HepG2 (cell line): ENCODE data around the gene PDCD10. TPM values are rescaled to one million over a fixed set of nuclear protein-coding genes. Genes with fewer than 3 reads are reported as not detected.

Source experiments
- ATF1 ChIP-seq: IDR thresholded peaks from 2 replicates; pipeline ENCODE4 v1.6.1; 2016; ENCODE audit warnings: mild to moderate bottlenecking, control low read depth
- ELF4 ChIP-seq: sonication (generic); formaldehyde crosslinking; IDR thresholded peaks from 2 replicates; pipeline ENCODE4 v1.5.0; 2020; ENCODE audit warnings: missing genetic modification reagents, mild to moderate bottlenecking, moderate library complexity, borderline replicate concordance
- FOXM1 ChIP-seq: sonication (generic); formaldehyde crosslinking; IDR thresholded peaks from 2 replicates; pipeline ENCODE4 v1.5.0; 2020; ENCODE audit warnings: missing genetic modification reagents
- HOMEZ ChIP-seq: IDR thresholded peaks from 2 replicates; pipeline ENCODE4 v1.6.1; 2016; ENCODE audit warnings: low read depth
- IRF2 ChIP-seq: IDR thresholded peaks from 2 replicates; pipeline ENCODE4 v1.6.1; 2018; ENCODE audit warnings: missing genetic modification reagents, missing compliant biosample characterization
- MYPOP ChIP-seq: sonication (generic); formaldehyde crosslinking; IDR thresholded peaks from 2 replicates; pipeline ENCODE4 v1.8.1; 2023; ENCODE audit warnings: mild to moderate bottlenecking, moderate library complexity, missing genetic modification reagents
- NFATC3 ChIP-seq: sonication (generic); formaldehyde crosslinking; IDR thresholded peaks from 2 replicates; pipeline ENCODE4 v1.5.1; 2020; ENCODE audit warnings: mild to moderate bottlenecking, missing genetic modification reagents
- RXRB ChIP-seq: IDR thresholded peaks from 2 replicates; pipeline ENCODE4 v1.6.1; 2016; ENCODE audit warnings: borderline replicate concordance, missing genetic modification reagents, missing compliant biosample characterization
- SRSF1 ChIP-seq: fragments of 200-400 bp; formaldehyde crosslinking; optimal IDR thresholded peaks from 2 replicates; pipeline ENCODE3; 2017; ENCODE audit warnings: mild to moderate bottlenecking, low read depth, low read length, moderate library complexity
- THYN1 ChIP-seq: sonication (generic); formaldehyde crosslinking; IDR thresholded peaks from 2 replicates; pipeline ENCODE4 v1.8.1; 2023; ENCODE audit warnings: low read depth, mild to moderate bottlenecking, moderate library complexity, missing genetic modification reagents, borderline replicate concordance
- ZMYM4 ChIP-seq: sonication (generic); formaldehyde crosslinking; IDR thresholded peaks from 2 replicates; pipeline ENCODE4 v1.8.1; 2023; ENCODE audit warnings: mild to moderate bottlenecking, missing genetic modification reagents
- ZNF136 ChIP-seq: sonication (generic); formaldehyde crosslinking; IDR thresholded peaks from 2 replicates; pipeline ENCODE4 v1.8.1; 2022; ENCODE audit warnings: low read depth, mild to moderate bottlenecking, moderate library complexity, missing genetic modification reagents
- ZNF24 ChIP-seq: fragments of 450-650 bp; IDR thresholded peaks from 2 replicates; pipeline ENCODE4 v1.6.1; 2017; ENCODE audit warnings: antibody characterized with exemption, mild to moderate bottlenecking
- ZNF253 ChIP-seq: sonication (generic); formaldehyde crosslinking; IDR thresholded peaks from 2 replicates; pipeline ENCODE4 v1.8.0; 2022; ENCODE audit warnings: mild to moderate bottlenecking, missing genetic modification reagents, borderline replicate concordance
- ZNF263 ChIP-seq: sonication (generic); formaldehyde crosslinking; IDR thresholded peaks from 2 replicates; pipeline ENCODE4 v1.4.0; 2020; ENCODE audit warnings: missing genetic modification reagents
- ZNF292 ChIP-seq: sonication (generic); formaldehyde crosslinking; IDR thresholded peaks from 2 replicates; pipeline ENCODE4 v1.8.1; 2022; ENCODE audit warnings: mild to moderate bottlenecking, low read depth, missing genetic modification reagents, borderline replicate concordance
- ZNF468 ChIP-seq: sonication (generic); formaldehyde crosslinking; IDR thresholded peaks from 2 replicates; pipeline ENCODE4 v1.8.0; 2022; ENCODE audit warnings: mild to moderate bottlenecking, moderate library complexity, missing genetic modification reagents
- ZNF749 ChIP-seq: sonication (generic); formaldehyde crosslinking; IDR thresholded peaks from 2 replicates; pipeline ENCODE4 v1.8.0; 2022; ENCODE audit warnings: mild to moderate bottlenecking, missing genetic modification reagents, moderate library complexity, borderline replicate concordance
- polyA plus RNA-seq, 8 experiments: library from polyadenylated mRNA; depleted of rRNA in 3 of 8; stranded (reverse) in 7 of 8; unstranded in 1 of 8; fragments of >200 nt; fragmentation: Illumina TruSeq in 4 of 8; extraction: Trizol in 4 of 8; gene quantifications; 2 replicates each; pipeline versions ENCODE4 v1.2.1 to v1.2.3, GENCODE V29; 2011 to 2016; ENCODE audit warnings: low read depth in 4 of 8, missing spikeins in 1 of 8, mixed read lengths in 1 of 8; ENCODE audit not compliant: insufficient read depth in 1 of 8
- total RNA-seq, 5 experiments: library from RNA; depleted of rRNA; stranded (reverse); fragments of >200 nt; fragmentation: Illumina TruSeq; extraction: Trizol; gene quantifications; 2 replicates each; pipeline ENCODE4 v1.2.3, GENCODE V29; 2016; ENCODE audit warnings: low read depth in 1 of 5
- TF ChIP-seq, protein P1 (sequence below): sonication (generic); formaldehyde crosslinking; IDR thresholded peaks from 2 replicates; pipeline ENCODE4 v1.4.0; 2020; ENCODE audit warnings: missing genetic modification reagents; ENCODE audit errors: not compliant biosample characterization
- TF ChIP-seq, protein P2 (sequence below): sonication (generic); formaldehyde crosslinking; IDR thresholded peaks from 2 replicates; pipeline ENCODE4 v1.8.0; 2022; ENCODE audit warnings: missing genetic modification reagents, mild to moderate bottlenecking, moderate library complexity, borderline replicate concordance
- TF ChIP-seq, protein P3 (sequence below): fragments of 450-650 bp; IDR thresholded peaks from 2 replicates; pipeline ENCODE4 v1.6.1; 2017

PDCD10 gene
- total and polyA plus RNA-seq, 2 of the 13 experiments (the other 11 are each of a cell fraction or from before 2014, with no cell fraction given), result 48.5 to 53.9 TPM

DNA sequence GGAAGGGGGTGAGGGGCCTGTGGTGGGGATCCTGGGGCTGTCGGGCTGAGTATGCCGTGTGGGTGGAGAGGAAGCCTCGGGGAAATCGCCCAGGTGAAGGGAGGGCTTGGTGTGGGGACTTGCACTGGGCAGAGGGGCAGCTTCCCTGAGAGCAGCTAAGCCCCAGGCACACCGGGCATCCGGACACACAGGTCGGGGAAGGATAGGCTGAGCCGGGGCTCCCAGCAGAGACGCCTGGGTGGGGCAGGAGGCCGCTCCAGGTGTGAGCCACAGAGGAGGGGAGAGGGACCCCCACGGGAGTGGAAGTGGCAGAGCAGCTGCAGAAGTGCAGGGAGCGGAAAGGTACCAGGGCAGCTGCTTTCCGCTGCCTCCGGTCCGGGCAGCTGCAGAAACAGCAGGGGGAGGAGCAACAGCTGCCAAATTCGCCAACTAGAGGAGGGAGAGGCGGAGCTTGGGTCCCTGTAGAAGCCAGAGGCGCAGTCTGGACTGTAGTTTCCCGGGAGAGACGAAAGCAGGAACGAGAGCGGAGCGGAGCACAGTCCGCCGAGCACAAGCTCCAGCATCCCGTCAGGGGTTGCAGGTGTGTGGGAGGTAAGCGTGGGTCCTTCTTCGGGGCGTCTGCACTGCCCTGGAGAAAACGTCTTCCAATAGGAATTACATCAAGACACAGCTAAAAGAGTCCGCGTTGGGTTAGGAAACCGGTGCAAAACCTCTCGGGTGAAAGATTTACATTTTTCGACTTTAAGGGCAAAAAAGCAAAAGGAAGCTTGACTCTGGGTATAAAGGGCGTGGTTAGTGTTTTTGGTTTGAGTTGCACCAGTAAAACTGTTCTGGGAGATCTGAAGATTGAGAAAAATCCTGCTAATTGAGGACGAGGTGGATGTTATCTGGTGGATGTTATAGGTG, 794 bp upstream of the PDCD10 start, which contains the start of gene SERPINI1 (continued):
- TF ChIP-seq ZNF292 (peak; percentile 95), FOXM1 (CRISPR knock-in tag) (no peak), NFATC3 (CRISPR knock-in tag) (0 out of 2 replicates have a peak, but pooled peaks have one; percentile 35), ZNF136 (CRISPR knock-in tag) (peak; percentile 83; the same call in 1 of the 2 replicates), ZNF468 (CRISPR knock-in tag) (no peak), HOMEZ (CRISPR knock-in tag) (peak; percentile 59; the same call in 1 of the 2 replicates), ELF4 (CRISPR knock-in tag) (0 out of 2 replicates have a peak, but pooled peaks have one; percentile 13), ZNF749 (CRISPR knock-in tag) (no peak; the same call in 1 of the 2 replicates), MYPOP (CRISPR knock-in tag) (peak; percentile 42; the same call in 1 of the 2 replicates), IRF2 (CRISPR knock-in tag) (peak; percentile 72), RXRB (CRISPR knock-in tag) (peak; percentile 21; the same call in 1 of the 2 replicates), THYN1 (CRISPR knock-in tag) (no peak), SRSF1 (no peak), ATF1 (CRISPR knock-in tag) (no peak), ZNF263 (CRISPR knock-in tag) (peak; percentile 84), ZMYM4 (CRISPR knock-in tag) (peak; percentile 35; the same call in 1 of the 2 replicates), ZNF24 (no peak), ZNF253 (CRISPR knock-in tag) (no peak; the same call in 1 of the 2 replicates)
- TF ChIP-seq, protein P1, sequence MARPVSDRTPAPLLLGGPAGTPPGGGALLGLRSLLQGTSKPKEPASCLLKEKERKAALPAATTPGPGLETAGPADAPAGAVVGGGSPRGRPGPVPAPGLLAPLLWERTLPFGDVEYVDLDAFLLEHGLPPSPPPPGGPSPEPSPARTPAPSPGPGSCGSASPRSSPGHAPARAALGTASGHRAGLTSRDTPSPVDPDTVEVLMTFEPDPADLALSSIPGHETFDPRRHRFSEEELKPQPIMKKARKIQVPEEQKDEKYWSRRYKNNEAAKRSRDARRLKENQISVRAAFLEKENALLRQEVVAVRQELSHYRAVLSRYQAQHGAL (CRISPR knock-in tag), result no peak
- TF ChIP-seq, protein P2, sequence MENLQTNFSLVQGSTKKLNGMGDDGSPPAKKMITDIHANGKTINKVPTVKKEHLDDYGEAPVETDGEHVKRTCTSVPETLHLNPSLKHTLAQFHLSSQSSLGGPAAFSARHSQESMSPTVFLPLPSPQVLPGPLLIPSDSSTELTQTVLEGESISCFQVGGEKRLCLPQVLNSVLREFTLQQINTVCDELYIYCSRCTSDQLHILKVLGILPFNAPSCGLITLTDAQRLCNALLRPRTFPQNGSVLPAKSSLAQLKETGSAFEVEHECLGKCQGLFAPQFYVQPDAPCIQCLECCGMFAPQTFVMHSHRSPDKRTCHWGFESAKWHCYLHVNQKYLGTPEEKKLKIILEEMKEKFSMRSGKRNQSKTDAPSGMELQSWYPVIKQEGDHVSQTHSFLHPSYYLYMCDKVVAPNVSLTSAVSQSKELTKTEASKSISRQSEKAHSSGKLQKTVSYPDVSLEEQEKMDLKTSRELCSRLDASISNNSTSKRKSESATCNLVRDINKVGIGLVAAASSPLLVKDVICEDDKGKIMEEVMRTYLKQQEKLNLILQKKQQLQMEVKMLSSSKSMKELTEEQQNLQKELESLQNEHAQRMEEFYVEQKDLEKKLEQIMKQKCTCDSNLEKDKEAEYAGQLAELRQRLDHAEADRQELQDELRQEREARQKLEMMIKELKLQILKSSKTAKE (CRISPR knock-in tag), result no peak
- TF ChIP-seq, protein P3, sequence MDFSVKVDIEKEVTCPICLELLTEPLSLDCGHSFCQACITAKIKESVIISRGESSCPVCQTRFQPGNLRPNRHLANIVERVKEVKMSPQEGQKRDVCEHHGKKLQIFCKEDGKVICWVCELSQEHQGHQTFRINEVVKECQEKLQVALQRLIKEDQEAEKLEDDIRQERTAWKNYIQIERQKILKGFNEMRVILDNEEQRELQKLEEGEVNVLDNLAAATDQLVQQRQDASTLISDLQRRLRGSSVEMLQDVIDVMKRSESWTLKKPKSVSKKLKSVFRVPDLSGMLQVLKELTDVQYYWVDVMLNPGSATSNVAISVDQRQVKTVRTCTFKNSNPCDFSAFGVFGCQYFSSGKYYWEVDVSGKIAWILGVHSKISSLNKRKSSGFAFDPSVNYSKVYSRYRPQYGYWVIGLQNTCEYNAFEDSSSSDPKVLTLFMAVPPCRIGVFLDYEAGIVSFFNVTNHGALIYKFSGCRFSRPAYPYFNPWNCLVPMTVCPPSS, result no peak
